ENCODE measurements around the gene ATP6V0D1.
A peak's percentile ranks its signal among the peaks of the same experiment; 100 is the strongest.
"Not testable (repeated sequence)": the region's sequence is repeated elsewhere in the genome, so short reads cannot be mapped to it uniquely, and the experiment has no call there.

ATP6V0D1 gene

GRCh38 chr16:67429053-67429798 is 51.7 kb downstream of the ATP6V0D1 start:
- DNase-seq (ENCODE audit: low spot score): no peak

- DNase-seq (ENCODE audit: low spot score): peak; percentile 91
Observed at GRCh38 chr16:67428146-67428731, 52.7 kb downstream of the ATP6V0D1 start.

GRCh38 chr16:67426950-67427349 is 54.0 kb downstream of the ATP6V0D1 start:
- no peak for DNase-seq (ENCODE audit: low spot score)

- no peak for DNase-seq (ENCODE audit: low spot score)
Observed at GRCh38 chr16:67426022-67426421, 54.9 kb downstream of the ATP6V0D1 start.

- DNase-seq (ENCODE audit: low spot score): no peak
Observed at GRCh38 chr16:67425580-67425979, 55.4 kb downstream of the ATP6V0D1 start.

GRCh38 chr16:67425061-67425460 is 55.9 kb downstream of the ATP6V0D1 start:
- no peak for DNase-seq (ENCODE audit: low spot score)

- DNase-seq (ENCODE audit: low spot score): no peak
Observed at GRCh38 chr16:67424261-67424615, 56.7 kb downstream of the ATP6V0D1 start.

GRCh38 chr16:67423611-67424260 is 57.2 kb downstream of the ATP6V0D1 start:
- no peak for DNase-seq (ENCODE audit: low spot score)

- DNase-seq (ENCODE audit: low spot score): no peak
Observed at GRCh38 chr16:67423015-67423414, 57.9 kb downstream of the ATP6V0D1 start.

GRCh38 chr16:67421030-67421429 is 59.9 kb downstream of the ATP6V0D1 start:
- DNase-seq (ENCODE audit: low spot score): no peak

- DNase-seq (ENCODE audit: low spot score): no peak
Observed at GRCh38 chr16:67419931-67420330, 61.0 kb downstream of the ATP6V0D1 start.

GRCh38 chr16:67419502-67419901 is 61.5 kb downstream of the ATP6V0D1 start:
- DNase-seq (ENCODE audit: low spot score): no peak

- DNase-seq (ENCODE audit: low spot score): no peak
Observed at GRCh38 chr16:67417333-67418061, 63.5 kb downstream of the ATP6V0D1 start.

GRCh38 chr16:67415872-67416793 is 64.8 kb downstream of the ATP6V0D1 start, which contains the start of gene ZDHHC1:
TSS of gene ZDHHC1 (minus strand) at chr16:67416477. CDS start at chr16:67407775, 8,702 bp downstream.
- peak; percentile 84 for DNase-seq (ENCODE audit: low spot score)

- not testable (repeated sequence) for DNase-seq (ENCODE audit: low spot score)
Observed at GRCh38 chr16:67415421-67415820, 65.5 kb downstream of the ATP6V0D1 start.

- DNase-seq (ENCODE audit: low spot score): no peak
Observed at GRCh38 chr16:67413978-67414911, 66.7 kb downstream of the ATP6V0D1 start.

- DNase-seq (ENCODE audit: low spot score): no peak
Observed at GRCh38 chr16:67412294-67412693, 68.7 kb downstream of the ATP6V0D1 start.

- DNase-seq (ENCODE audit: low spot score): no peak
Observed at GRCh38 chr16:67411339-67411738, 69.6 kb downstream of the ATP6V0D1 start.

GRCh38 chr16:67409631-67410030 is 71.3 kb downstream of the ATP6V0D1 start:
- DNase-seq (ENCODE audit: low spot score): no peak

- DNase-seq (ENCODE audit: low spot score): no peak
Observed at GRCh38 chr16:67407788-67408452, 73.0 kb downstream of the ATP6V0D1 start.

Measured in HuH-7 (cell line).